Left lung (tissue), 10 donors: ENCODE measurements around the gene RAPGEF4. TPM values are rescaled to one million over a fixed set of nuclear protein-coding genes. Genes with fewer than 3 reads are reported as not detected.

Experiments
- ATAC-seq: fragments of 200-7000 bp; cut with Tn5 transposase; one replicate; pipeline ENCODE4 v1.9.1; 2020; ENCODE audit warnings: moderate library complexity
- DNase-seq, 4 donors: peaks; one replicate each; pipeline ENCODE4 v3.0.0-alpha.2; 2013 to 2020
- H3K27ac ChIP-seq, 2 donors: fragments of 200-600 bp; sonication (generic) in 1 of 2; one replicate each; pipeline versions ENCODE4 v1.5.0 to v1.8.0; 2020 to 2021
- H3K27me3 ChIP-seq, 2 donors: fragments of 200-600 bp; sonication (generic) in 1 of 2; one replicate each; pipeline versions ENCODE4 v1.5.0 to v1.8.0; 2020 to 2021
- H3K36me3 ChIP-seq, 2 donors: fragments of 200-600 bp; sonication (generic) in 1 of 2; one replicate each; pipeline versions ENCODE4 v1.5.0 to v1.8.0; 2020 to 2021
- H3K4me1 ChIP-seq, 2 donors: fragments of 200-600 bp; one replicate each; pipeline ENCODE4 v1.8.0; 2021
- H3K4me3 ChIP-seq, 2 donors: fragments of 200-600 bp; sonication (generic) in 1 of 2; one replicate each; pipeline versions ENCODE4 v1.5.0 to v1.8.0; 2020 to 2021; ENCODE audit warnings: mild to moderate bottlenecking in 1 of 2
- H3K9me3 ChIP-seq, 2 donors: fragments of 200-600 bp; sonication (generic) in 1 of 2; one replicate each; pipeline versions ENCODE4 v1.5.0 to v1.8.0; 2020 to 2021
- CTCF ChIP-seq, 2 donors: fragments of 200-600 bp; sonication (generic) in 1 of 2; IDR thresholded peaks; one replicate each; pipeline versions ENCODE4 v1.5.0 to v1.8.0; 2021; ENCODE audit warnings: antibody characterized with exemption in 2 of 2
- intact Hi-C, 2 donors: fragments of 100-400 bp; cut with DNase I; formaldehyde crosslinking; loops; one replicate each; pipeline versions ENCODE4 v1.11.2 to v1.14.2; 2022
- polyA plus RNA-seq, 6 donors: library from polyadenylated mRNA; unstranded; fragments of 120-200 nt; gene quantifications; one replicate each; pipeline ENCODE4 v1.2.1, GENCODE V29; 2013; ENCODE audit not compliant: insufficient read length in 6 of 6
- total RNA-seq, 2 donors: library from RNA; stranded (reverse); fragmentation: NEBNext Ultra II Directional; extraction: Animal tissue kit (Norgen Biotek cat#: 25700); gene quantifications; one replicate each; pipeline ENCODE4 v1.2.1, GENCODE V29; 2021
- donor health status: DM: no; HTN: yes; CAD: no.
- donor health status: DM: no; HTN: no; CAD: no.

The RAPGEF4 gene
- total and polyA plus RNA-seq, 8 donors: 9.1 to 16.2 (median 11.8) TPM

GRCh38 chr2:172836827-172837226 is 101.2 kb downstream of the RAPGEF4 start:
- Histone ChIP-seq H3K36me3 (no peaks in the 10 kb centered on the region), H3K4me3 (no peak overlapping the region), H3K27ac (peak overlapping the region in 1 of 2 donors; percentile 67), H3K9me3 (no peaks in the 10 kb centered on the region), H3K4me1 (no peaks in the 10 kb centered on the region), H3K27me3 (no peaks in the 10 kb centered on the region)
- ATAC-seq: no peak
- intact Hi-C loops: no loop called here
- TF ChIP-seq CTCF (IDR thresholded peaks at IDR 0.05): no peak
- DNase-seq: no peak

GRCh38 chr2:172839446-172839845 is 103.8 kb downstream of the RAPGEF4 start:
- no peak for DNase-seq
- Histone ChIP-seq H3K9me3 (no peaks in the 10 kb centered on the region), H3K4me3 (no peak overlapping the region), H3K36me3 (no peaks in the 10 kb centered on the region), H3K27me3 (no peaks in the 10 kb centered on the region), H3K4me1 (no peaks in the 10 kb centered on the region), H3K27ac (no peak overlapping the region)
- TF ChIP-seq CTCF (IDR thresholded peaks at IDR 0.05): no peak
- intact Hi-C loops: no loop called here
- no peak for ATAC-seq

- Histone ChIP-seq H3K9me3 (no peaks in the 10 kb centered on the region), H3K4me1 (no peaks in the 10 kb centered on the region), H3K27me3 (no peaks in the 10 kb centered on the region), H3K27ac (no peak overlapping the region), H3K4me3 (no peak overlapping the region), H3K36me3 (no peaks in the 10 kb centered on the region)
- DNase-seq (no peak), ATAC-seq (no peak)
- TF ChIP-seq CTCF (IDR thresholded peaks at IDR 0.05): no peak
- intact Hi-C loops: no loop called here
These were observed 107.0 kb downstream of the RAPGEF4 start for GRCh38 chr2:172842511-172843265.

DNA sequence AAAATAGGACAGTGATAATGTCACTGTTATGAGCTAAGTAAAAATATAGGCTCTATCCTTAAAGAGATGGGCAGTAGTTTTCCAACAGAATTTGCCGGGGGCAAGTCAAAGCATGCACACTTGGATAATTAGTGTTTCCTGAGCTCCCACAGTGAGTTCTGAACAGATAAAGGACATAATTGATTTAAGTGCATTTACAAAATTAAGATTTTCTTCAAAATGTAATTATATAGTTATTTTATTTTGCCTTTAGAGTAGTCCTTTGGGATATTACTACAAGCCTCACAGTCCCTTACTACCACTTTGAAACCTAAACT is 107.6 kb downstream of the RAPGEF4 start:
- intact Hi-C loops: no loop called here
- H3K27ac ChIP-seq: no peak overlapping the region
- no peak for TF ChIP-seq CTCF (IDR thresholded peaks at IDR 0.05)

DNA sequence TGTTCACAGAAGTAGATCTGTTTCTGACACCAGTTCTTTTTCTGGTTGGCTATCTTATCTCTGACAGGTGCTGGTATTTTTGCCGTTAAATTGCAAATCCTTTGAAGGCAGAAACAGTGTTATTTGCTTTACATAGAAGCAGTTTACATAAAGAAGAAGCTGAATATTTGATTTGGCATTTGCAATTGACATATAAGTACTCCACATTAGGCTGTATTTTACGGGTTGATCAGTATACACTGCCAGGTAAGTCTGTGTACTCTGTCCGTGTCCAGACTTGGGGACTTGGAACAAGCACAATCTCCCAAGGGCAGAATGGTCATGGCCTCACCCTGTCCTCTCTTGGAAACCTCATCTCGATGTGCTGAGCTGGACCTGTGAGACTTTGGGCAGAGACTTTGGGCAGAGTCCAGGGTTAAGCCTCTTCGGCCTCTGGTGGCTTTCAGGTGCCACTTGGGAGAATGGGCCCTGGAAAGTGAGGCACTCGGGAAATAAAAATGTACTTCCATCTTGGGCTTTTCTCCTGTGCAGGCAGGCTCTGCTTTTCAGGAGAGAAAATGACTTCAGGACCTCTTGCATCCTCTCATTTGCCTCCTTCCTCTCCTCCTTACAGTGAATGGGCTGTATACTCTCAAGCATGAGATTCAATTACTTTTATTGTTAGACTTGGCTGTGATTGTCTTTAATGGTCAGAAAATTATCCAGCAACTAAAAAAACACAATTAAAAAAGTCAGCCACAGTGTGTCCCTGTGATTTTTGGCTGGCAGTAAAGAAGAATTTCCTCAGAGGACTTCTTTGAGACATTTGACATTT is 108.5 kb downstream of the RAPGEF4 start:
- intact Hi-C loops: no loop called here
- Histone ChIP-seq H3K4me1 (no peaks in the 10 kb centered on the region), H3K4me3 (no peak overlapping the region), H3K9me3 (no peaks in the 10 kb centered on the region), H3K36me3 (no peaks in the 10 kb centered on the region), H3K27me3 (no peaks in the 10 kb centered on the region), H3K27ac (no peak overlapping the region)
- ATAC-seq: no peak
- TF ChIP-seq CTCF (IDR thresholded peaks at IDR 0.05): no peak
- DNase-seq: no peak

More for the DNA sequence above, 107.6 kb downstream of the RAPGEF4 start:
- Histone ChIP-seq H3K36me3 (no peaks in the 10 kb centered on the region), H3K4me1 (no peaks in the 10 kb centered on the region), H3K27me3 (no peaks in the 10 kb centered on the region), H3K4me3 (no peak overlapping the region), H3K9me3 (no peaks in the 10 kb centered on the region)
- DNase-seq: no peak
- ATAC-seq: no peak
